ENCODE measurements around the gene NGEF.

NGEF gene

DNA sequence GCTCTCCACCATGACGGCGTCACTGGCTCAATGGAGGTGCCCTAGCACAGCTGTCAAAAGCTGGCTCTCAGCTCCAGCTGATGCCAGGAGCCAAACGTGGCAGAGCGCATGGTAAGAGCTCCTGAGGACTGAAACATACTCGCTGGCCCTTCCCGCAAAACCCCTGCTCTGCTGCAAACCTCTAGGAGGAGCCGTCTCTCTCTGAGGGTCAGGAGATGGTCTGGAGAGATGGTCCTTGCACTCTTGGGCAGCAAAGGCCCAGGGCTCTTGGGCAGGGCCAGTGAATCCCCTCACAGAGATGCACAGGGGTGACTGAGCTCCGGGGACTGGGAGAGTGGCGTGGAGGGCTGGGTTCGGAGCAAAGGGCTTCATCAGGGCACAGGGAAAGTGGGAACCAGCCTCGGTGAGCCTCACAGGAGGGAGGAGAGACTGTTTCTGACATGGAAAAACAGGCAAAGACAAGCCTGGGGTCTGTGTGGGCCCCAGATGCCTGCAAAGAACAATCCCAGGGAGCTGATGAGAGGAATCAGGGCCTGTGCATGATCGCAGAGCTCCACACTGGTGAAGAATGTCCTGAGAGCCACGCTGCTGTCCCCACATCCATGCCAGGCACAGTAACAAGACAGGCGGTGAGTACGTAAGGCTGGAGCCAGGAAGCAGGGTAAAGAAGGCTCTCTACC, 125.7 kb downstream of the NGEF start:
- no peak for DNase-seq

DNA sequence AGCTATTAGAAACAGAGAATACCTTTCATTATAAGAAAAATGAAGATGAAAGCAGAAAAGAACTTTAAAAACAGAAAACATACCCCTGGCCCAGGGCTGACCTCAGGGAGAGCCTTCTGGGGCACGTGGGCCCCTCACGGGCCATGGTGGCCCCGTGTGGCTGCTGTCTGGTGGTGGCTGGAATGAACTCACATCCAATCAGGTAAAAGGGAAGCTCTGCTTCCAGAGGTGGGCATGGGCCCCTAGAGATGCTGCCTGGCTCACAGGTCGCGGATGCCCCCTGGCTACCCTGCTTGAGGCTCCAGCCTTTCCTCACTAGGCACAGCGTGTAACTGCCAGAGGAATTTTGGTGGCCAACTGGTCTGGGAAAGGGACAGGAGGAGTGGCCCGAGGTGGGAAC, 126.4 kb downstream of the NGEF start:
- TF ChIP-seq GATA1 (IDR thresholded peaks at IDR 0.05; ENCODE audit: low read depth, low read length) (no peak), POLR2A (IDR thresholded peaks at IDR 0.05; ENCODE audit: low read length) (no peak)

More for the DNA sequence above, 125.7 kb downstream of the NGEF start:
- TF ChIP-seq GATA1 (IDR thresholded peaks at IDR 0.05; ENCODE audit: low read depth, low read length) (no peak), POLR2A (IDR thresholded peaks at IDR 0.05; ENCODE audit: low read length) (no peak)

DNA sequence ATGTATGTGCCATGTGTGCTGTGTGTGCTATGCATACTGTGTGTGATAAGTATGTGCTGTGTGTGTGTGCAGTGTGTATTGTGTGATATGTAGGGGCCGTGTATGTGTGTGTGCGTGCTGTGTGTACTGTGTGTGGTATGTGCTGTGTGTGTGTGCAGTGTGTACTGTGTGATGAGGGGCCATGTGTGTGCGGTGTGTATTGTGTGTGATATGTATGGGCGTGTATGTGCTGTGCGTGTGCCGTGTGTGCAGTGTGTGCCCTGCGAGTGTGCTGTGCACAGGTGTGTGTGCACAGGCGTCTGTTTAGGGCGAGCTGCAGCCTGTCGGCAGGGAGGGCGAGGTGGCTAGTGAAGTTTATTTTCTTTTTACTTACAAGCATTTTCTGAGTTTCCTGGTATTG, 126.9 kb downstream of the NGEF start:
- TF ChIP-seq POLR2A (IDR thresholded peaks at IDR 0.05; ENCODE audit: low read length) = no peak
- TF ChIP-seq GATA1 (IDR thresholded peaks at IDR 0.05; ENCODE audit: low read depth, low read length) = no peak
- DNase-seq = no peak

More for the DNA sequence above, 126.4 kb downstream of the NGEF start:
- DNase-seq = no peak

DNA sequence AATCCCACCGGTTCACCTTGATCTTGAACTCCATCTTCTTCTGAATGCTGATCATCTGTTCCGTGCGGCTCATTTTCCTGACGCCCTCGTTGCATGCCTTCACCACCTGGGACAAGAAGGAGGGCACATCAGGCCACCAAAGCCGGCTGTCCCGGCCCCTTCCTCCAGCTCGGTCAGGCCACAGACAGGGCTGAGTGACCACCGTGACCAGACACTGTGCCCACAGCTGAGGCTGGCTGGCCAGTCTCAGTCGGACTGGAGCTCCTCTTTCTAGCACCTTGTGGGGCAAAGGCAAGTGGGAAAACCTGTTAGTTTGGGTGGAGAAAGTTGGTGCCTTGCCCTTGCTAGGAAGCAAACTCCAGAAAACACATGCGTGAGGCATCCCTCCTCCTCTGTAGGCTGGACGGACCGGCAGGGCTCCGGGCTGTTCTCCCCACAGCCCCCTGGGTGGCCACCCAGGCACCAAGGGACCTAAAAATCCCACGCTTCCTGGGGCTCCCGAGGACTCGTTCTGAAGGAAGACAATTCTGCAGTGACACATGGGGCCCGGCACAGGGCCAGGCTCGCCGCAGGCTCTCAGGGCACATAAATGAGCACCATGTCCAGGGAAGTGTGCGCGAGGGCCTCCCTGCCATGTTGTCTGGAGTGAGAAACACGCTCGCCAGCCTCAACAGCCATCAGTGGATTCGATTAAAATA, 127.6 kb downstream of the NGEF start:
- DNase-seq = no peak
- TF ChIP-seq POLR2A (IDR thresholded peaks at IDR 0.05; ENCODE audit: low read length) = no peak
- TF ChIP-seq GATA1 (IDR thresholded peaks at IDR 0.05; ENCODE audit: low read depth, low read length) = no peak

DNA sequence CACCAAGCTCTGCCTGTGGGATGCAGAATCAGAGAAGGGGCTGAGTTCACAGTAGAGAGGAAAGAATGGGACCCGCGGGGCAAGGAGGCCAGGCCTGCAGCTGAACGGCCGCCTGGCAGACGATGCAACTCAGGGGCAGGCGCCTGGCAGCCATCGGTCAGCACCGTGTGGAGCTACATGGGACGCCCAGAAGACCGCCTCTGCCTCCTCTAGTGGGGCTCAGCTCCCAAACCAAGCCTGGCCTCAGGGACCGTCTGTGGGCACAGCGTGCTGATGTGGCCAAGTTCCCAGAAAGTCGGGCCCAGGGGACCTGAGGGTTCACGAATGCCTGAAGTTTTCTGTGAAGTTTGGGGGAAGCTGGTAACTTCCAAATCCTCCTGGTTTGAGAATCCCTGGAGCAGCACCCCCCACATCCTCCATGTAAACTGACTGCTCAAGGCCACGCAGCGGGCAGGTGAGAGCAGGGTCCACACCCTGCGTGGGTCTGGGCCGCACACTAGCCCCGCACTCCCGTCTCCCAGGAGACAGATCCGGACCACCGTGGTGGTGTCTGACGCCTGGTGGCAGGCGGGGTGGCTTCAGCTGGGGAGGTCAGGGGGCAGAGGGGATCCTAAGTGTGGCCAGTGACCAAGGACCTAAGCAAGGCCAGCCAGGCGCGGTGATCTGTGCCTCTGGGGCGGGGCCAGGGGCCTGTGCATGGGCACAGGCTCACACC, 128.3 kb downstream of the NGEF start:
- TF ChIP-seq GATA1 (IDR thresholded peaks at IDR 0.05; ENCODE audit: low read depth, low read length) = no peak
- TF ChIP-seq POLR2A (IDR thresholded peaks at IDR 0.05; ENCODE audit: low read length) = no peak
- no peak for DNase-seq

DNA sequence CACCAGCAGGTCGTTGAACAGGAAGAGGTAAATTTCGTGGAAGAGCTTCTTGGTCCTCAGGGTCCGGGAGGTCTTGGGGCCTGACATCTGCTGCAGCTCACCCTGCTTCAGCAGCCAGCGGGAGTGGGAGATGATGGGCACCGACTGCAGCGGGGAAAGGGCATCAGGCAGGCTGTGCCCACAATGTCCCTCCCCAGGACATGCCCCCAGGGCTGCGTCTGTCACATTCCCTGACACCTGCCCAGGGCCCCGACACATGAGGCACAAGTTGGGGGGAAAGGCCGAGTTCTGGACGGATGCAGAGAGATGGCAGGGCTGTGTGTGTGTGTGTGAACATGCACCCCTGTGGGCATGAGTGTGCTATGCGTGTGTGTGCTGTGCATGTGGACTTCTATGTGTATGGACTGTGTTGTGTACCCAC, 129.0 kb downstream of the NGEF start:
- DNase-seq = no peak
- TF ChIP-seq POLR2A (IDR thresholded peaks at IDR 0.05; ENCODE audit: low read length) (no peak), GATA1 (IDR thresholded peaks at IDR 0.05; ENCODE audit: low read depth, low read length) (no peak)

DNA sequence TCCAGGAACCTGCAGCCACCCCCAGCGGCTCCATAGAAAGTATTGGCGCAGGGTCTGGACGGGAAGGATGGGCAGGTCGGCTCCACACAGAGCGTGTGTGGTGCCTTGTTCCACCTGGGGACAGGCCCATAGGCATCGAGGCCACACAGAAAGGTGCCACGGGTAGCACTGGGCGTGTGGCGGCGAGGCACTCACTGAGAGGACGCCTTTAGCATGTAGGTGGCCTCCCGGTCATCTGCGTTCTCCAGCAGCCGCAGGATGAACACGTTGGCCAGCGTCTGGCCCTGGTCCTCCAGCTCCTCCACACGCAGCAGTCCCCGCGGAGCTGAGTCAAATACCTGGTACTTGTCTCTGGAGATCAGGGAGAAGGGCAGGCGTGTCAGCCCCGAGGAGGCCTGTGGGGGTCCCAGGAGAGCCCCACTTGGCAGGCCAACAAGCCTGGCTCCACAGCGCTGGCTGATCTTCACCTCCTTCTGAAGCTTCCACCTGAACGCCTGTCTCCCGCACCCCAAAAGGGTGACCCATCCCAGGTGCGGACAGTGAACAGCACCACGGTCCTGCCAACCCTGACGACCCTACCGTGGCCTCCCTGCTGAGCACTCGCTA, 129.8 kb downstream of the NGEF start:
- no peak for TF ChIP-seq POLR2A (IDR thresholded peaks at IDR 0.05; ENCODE audit: low read length)
- no peak for TF ChIP-seq GATA1 (IDR thresholded peaks at IDR 0.05; ENCODE audit: low read depth, low read length)

DNA sequence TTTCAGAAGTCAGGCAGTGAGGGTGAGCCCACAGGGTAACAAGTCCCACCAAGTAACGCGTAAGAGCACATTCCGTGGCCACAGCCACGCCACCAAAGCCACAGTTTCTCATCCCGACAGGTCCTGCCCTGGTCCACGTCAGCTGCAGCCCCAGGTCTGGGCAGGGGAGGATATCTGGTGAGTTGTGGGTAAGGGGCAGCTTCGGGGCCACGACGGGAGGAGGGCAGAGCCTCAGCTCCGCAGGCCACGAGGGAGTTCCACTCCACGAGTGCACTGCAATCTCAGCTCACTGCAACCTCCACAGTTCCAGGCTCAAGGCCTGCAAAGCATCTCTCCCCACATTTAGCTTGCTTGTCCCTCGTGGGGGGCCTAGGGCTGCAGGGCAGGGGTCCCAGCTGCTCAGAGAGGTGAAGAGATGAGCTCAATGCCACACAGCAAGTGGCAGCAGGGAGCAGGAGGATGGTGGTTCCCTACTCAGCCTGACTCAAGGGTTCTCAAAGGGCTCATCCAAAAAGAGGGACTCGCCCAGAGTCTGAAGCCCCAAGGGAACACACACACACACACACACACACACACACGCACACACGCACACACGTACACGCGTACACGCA, 130.4 kb downstream of the NGEF start:
- DNase-seq = no peak
- TF ChIP-seq POLR2A (IDR thresholded peaks at IDR 0.05; ENCODE audit: low read length) (no peak), GATA1 (IDR thresholded peaks at IDR 0.05; ENCODE audit: low read depth, low read length) (no peak)

More for the DNA sequence above, 129.8 kb downstream of the NGEF start:
- DNase-seq = no peak

DNA sequence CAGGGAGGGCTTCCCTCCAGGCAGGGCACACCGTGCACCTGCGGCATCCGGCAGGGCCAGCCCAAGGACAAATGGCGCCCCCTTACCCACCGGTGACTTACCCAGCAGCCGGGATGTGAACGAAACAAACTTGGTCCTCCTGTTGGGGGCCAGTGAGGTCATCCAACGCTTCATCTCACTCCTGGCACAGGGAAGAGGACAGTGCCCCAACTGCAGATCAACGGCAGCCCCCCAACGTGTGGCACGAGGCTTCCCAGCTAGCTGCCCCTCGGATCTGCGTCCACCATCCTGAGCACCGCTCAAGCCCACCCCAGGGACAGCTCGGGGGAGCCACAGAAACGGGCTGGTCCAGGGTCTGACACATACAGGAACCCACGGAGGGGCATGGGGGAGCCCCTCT, 131.0 kb downstream of the NGEF start:
- TF ChIP-seq GATA1 (IDR thresholded peaks at IDR 0.05; ENCODE audit: low read depth, low read length) (no peak), POLR2A (IDR thresholded peaks at IDR 0.05; ENCODE audit: low read length) (no peak)

DNA sequence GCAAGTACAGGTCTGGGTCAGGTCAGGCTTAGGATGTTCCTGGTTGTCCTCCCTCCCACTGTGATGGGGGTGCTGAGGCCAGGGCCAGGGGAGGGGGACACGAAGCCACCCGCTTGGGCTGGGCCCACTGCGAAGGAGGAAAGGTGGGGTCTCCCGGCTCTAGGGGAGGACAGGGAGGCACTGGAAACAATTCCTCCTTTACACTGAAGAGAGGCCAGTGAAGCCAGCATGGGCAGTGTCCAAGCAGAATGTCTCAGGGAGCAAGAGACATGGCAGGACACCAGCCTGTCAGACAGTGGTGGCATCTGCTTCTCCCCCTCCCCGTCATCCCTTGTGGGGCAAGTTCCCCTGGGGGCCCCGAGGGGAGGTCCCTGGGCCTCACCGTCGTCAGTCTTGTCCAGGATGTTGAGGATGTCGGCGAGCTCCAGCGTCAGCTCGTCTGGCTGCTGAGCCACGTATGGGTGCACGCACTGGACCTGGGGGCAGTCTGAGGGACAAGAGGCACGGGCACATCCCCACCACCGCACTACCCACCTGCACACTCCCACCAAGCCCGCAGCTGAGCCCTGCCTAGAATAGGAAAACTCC, 132.2 kb downstream of the NGEF start:
- TF ChIP-seq GATA1 (IDR thresholded peaks at IDR 0.05; ENCODE audit: low read depth, low read length) (no peak), POLR2A (IDR thresholded peaks at IDR 0.05; ENCODE audit: low read length) (no peak)
- DNase-seq = no peak

More for the DNA sequence above, 131.0 kb downstream of the NGEF start:
- DNase-seq = no peak

DNA sequence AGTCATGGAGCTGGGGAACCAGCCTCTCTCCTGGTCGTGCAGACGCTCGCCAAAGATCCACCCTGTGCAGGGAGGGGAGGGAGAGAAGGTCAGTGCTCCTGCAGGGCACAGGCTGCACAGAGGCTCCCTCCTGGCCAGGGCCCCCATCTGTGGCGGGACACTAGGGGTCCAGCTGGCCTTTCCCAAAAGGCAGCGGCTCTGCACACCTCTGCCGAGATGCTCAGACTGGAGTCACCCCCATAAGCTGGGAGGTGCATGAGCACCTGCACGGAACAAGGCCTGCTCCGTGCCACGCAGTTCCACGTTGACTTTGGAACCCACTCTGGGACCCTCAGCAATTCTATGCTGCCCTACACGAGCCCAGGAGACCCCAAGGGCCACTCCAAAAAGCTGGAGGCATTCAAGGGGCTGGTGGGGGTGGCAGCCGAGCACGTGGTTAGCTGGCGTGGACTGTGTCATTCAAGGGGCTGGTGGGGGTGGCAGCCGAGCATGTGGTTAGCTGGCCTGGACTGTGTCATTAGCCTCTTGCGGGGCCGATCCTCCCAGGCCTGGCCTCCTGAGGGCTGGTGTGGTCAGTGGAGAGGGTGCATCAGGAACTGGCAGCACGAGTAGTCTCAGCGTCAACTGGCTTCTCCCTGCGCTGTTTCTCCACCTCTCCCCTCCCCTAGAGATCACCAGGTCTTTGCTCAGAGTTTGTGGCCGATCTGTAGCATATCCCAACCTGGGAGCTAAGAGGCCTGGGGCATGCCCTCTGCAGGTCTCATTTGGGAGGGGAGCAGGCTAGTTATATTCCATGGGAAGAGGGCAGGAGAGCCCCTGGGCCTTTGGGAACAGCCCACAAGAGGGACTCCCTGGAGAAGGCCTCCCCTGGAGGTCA, 133.2 kb downstream of the NGEF start:
- no peak for TF ChIP-seq POLR2A (IDR thresholded peaks at IDR 0.05; ENCODE audit: low read length)
- no peak for DNase-seq

DNA sequence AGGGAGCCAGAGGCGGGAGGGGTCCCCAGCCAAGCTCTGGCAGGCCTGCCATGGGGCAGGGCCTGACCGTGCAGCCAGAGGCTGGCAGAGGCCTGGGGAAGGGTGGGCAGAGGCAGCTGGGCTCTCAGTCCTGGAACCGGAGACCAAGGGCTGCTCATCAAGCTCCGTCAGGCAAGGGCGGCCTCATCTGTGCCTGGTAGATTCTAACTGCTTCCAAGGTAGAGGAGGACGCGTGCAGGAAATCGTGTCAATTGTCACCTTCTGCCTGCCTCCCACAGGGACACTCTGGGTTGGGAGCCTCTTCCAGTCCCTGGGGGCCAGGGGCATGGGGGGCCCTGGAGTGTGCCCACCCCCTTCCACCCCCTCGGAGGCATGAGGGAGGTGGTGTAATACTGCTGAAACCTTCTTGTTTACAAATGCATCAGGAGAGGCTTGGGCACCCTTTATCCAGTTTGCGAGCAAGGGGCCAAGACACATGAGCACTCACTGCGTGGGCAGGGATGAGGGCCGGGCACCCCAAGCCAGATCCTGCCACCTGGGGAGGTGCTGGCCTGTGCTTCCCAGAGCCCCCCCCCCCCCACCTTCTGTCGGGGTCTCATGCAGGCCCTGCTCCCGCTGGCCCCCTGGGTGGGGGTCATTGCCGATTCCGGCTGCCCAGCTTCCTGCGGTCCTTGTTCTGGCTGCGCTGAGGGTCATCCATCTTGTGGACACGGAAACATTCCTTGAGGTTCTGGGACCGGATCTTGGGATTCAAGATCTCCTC, 134.0 kb downstream of the NGEF start:
- no peak for DNase-seq
- TF ChIP-seq POLR2A (IDR thresholded peaks at IDR 0.05; ENCODE audit: low read length) (no peak), GATA1 (IDR thresholded peaks at IDR 0.05; ENCODE audit: low read depth, low read length) (no peak)

All from erythroblast (primary cell).